Limb (tissue), 2 donors: ENCODE data around the gene PRH1.

Experiments used
- DNase-seq, 2 donors: peaks; one replicate each; pipeline ENCODE4 v3.0.0-alpha.2; 2016; ENCODE audit errors: extremely low spot score in 2 of 2

Gene PRH1

DNA sequence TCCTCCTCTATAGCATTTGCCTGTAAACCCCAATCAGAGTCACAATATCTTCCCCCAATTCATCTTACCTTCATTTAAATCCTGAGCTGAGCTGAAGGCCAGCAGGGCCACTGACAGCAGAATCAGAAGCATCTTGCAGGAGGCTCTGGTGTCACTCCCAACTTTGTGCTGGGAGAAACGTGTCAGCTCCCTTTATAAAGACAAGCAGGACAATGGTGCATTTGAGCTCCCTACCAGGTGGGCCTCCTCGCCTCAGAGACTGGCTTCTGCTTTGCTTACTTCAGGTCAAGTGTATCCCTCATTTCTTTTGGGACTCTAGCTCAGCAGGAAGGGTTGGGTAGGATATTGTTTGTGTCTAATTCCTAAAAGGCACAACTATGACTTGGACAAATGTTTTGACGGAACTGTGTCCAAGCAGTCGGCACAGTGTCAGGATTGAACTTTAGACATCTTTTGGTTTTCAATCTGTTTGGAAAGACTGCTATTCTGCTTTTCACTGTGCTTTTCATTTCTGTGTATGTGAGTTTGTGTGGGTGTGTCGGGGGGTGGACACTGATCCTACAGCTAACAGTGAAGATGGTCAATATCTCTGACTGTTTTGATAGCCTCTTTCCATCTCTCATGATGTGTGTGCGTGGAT is at the start of gene PRH1:
Gene PRH1, minus strand, starts transcription at position 170 of the 640 bp plus-strand sequence. Its CDS starts 38 bp downstream, at position 132.
- no peak for DNase-seq

DNA sequence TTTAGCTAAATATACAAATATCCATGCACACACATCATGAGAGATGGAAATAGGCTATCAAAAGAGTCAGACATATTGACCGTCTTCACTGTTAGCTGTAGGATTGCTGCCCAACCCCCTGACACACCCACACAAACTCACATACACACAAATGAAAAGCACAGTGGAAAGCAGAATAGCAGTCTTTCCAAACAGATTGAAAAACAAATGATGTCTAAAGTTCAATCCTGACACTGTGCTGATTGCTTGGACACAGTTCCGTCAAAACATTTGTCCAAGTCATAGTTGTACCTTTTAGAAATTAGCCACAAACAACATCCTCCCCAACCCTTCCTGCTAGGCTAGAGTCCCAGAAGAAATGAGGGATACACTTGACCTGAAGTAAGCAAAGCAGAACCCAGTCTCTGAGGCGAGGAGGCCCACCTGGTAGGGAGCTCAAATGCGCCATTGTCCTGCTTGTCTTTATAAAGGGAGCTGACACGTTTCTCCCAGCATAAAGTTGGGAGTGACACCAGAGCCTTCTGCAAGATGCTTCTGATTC is 44.8 kb upstream of the PRH1 start, which contains the start of gene PRH2:
Gene PRH2, plus strand, starts transcription at position 491 of the 541 bp plus-strand sequence. Its CDS starts 38 bp downstream, at position 529.
- no peak for DNase-seq

- DNase-seq: no peak
Observed at GRCh38 chr12:10926269-10926668, 42.2 kb upstream of the PRH1 start.

DNA sequence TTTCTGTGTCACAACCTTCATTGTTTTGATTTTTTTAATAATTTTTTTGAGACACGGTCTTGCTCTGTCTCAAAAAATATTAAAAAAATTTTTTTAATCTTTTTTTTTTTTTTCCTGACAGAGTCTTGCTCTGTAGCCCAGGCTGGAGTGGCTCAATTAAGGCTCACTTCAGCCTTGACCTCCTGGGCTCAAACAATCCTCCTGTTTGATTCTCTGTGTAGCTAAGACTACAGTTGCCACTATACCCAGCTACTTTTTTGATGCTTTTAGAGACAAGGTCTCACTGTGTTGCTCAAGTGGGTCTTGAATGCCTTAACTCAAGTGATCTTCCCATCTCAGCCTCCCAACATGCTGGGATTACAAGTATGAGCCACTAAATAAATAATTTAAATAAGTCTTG is 35.8 kb upstream of the PRH1 start:
- no peak for DNase-seq

- no peak for DNase-seq
Observed at GRCh38 chr12:10910380-10910779, 26.3 kb upstream of the PRH1 start.

DNA sequence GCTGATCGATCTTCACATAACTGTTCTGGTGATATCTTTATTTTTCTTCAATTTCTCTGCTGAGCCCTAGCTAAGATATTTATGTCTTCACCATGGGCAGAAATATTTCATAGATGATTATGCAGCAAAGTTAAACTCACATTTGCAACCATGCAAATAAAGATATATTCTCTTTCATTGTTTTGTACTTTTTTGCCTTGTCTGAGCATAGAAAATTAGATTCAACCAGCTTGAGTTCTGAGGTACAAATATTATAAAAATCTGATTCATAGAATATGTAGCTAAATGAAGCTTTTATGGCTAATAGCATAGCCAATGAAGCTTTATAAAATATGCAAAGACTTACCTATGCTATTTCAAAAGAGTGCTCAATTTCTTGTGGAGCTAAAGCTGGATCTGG is 25.4 kb upstream of the PRH1 start, which contains the start of gene TAS2R13:
Gene TAS2R13, minus strand, starts transcription at position 101 of the 400 bp plus-strand sequence. CDS start 264 bp downstream, outside the sequence.
- DNase-seq: no peak

GRCh38 chr12:10904686-10905085 is 20.6 kb upstream of the PRH1 start:
- DNase-seq: no peak

DNA sequence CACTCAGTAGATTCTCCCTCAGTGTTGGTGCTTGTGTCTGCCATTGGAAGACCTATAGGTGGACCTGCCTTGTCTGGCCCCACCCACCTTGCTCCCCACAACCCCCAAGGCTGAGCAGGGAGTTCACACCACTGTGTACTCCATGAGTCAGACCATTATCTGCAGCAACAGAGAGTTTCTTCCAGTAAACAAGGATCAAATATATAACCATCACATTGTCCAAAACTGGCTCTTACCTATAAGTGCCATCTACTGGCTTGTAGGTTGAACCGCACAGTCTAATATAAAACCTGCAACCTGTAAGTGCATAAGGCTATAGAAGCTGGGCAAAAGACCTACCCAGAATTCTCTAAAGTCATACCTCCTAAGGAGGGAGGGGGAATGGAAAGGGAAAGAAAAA is 17.4 kb upstream of the PRH1 start:
- DNase-seq: no peak

DNA sequence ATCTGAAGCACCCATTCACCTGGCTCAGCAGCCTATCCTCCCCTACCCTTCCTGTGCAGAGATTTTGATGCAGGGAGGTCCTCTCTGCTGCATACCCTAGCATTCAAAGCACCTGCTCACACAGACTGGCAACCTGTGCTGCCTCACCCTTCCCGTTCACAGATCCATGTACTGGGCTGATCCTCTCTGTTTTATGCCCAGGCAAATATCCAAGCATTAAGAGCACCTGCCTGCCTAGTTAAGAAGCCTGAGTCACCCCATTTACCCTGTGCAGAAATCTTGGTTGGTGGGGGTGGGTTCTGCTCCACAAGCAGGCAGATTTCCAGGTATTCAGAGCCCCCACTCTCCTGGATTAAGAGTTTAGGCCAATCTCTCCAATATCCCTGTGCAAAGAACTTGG is 16.9 kb upstream of the PRH1 start:
- no peak for DNase-seq

DNA sequence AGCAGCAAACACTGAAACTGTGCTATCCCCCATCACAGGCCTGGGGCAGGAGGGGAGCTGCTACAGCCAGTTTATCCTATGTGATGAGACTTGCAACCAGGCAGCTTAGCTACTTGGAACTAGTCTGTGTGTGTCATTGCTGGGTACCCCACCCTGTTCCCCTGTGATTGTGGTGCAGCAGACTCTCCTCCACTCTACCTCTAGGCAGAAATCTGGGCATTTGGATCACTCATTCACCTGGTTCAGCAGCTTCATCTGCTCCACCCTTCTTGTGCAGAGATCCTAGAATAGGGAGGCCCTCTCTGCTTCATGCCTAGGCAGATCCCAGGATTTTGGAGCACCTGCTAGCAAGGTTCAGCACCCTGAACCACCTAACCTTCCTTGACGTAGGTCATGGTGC is 16.5 kb upstream of the PRH1 start:
- DNase-seq: no peak

DNA sequence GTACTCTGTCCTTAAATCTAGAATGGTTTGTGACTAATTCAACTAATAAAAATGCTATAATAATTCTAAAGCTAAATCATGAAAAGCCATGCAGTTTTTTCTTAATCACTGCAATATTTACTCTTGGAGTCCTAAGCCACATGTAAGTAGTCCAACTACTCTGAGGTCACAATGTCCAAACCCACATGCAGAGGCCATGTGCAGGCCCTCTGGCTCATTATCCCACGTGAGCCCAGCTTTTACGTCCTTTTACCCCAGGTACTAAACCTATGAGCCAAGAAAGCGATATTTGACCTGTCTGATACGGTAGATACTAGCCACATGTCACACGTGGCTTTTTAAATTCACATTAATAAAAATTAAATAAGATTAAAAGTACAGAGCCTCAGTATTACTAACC is 12.8 kb upstream of the PRH1 start:
- DNase-seq: no peak

- DNase-seq: no peak
Observed at GRCh38 chr12:10891937-10892336, 7.9 kb upstream of the PRH1 start.

DNA sequence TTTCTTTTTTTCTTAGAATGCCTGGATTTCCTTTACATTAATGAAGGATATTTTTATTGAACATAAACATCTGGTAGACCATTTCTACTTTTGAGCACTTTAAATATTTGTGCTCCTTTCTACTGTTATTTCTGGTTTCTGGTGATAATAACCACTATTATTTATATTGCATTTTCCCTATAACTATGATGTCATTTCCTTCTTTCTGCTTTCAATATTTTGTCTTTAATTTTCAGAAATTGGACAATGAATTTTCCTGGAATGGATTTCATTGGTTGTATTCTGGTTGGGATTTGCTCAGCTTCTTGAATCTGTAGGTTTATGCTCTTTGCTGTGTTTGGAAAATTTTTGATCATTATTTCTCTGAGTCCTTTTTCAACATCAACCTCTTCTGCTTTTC is 5.2 kb upstream of the PRH1 start:
- DNase-seq: no peak

DNA sequence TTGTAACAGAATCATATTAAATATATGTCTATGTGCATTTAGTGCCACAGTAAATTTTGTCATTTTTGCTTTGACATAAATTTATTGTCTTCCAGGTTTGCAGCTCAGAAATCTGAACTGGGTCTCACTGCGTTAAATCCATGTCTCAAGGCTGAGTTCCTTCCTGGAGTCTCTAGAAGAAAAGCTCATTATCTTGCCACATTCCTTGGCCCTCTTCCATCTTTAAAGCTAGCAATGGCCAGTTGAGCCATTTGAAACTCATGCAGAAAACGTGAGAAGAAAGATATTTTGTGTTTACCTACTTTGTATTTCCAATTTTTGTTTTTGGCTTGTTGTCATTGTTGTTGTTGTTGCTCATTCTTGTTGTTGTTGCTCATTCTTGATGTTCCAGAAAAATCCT is 10.7 kb downstream of the PRH1 start:
- DNase-seq: no peak

- no peak for DNase-seq
Observed at GRCh38 chr12:10867381-10867780, 16.7 kb downstream of the PRH1 start.

- DNase-seq: no peak
Observed at GRCh38 chr12:10863512-10864218, 20.4 kb downstream of the PRH1 start.

DNA sequence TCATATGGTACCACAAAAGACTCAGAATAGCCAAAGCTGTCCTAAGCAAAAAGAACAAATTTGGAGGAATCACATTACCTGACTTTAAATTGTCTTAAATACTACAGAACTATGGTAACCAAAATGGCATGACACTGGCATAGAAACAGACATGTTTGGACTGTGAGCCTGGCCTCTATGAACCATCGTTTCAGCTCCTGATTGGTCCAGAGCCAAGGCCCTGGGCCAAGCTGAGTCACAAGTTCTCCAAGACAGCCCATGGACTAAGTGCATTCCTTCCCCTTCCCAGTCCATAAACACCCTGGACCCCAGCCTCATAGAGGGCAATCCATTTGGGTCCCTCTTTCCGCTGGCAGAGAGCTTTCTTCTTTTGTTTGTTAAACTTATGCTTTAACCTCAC is 22.7 kb downstream of the PRH1 start:
- no peak for DNase-seq

DNA sequence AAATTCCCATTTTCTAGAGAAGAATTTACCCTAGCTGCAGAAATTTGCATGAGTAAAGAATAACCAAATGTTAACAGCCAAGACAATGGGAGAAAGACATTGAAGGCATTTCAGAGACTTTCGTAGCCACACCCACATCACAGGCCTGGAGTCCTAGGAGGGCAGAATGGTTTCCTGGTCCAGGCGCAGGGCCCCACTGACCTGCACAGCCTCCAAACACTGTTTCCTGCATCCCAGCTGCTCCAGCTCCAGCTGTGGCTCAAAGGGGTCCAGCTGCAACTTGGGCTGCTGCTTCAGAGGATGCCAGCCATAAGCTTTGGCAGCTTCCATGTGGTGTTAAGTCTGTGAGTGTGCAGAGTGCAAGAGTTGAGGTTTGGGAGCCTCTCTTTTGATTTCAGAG is 28.2 kb downstream of the PRH1 start:
- no peak for DNase-seq

GRCh38 chr12:10853776-10854175 is 30.3 kb downstream of the PRH1 start:
- no peak for DNase-seq

DNA sequence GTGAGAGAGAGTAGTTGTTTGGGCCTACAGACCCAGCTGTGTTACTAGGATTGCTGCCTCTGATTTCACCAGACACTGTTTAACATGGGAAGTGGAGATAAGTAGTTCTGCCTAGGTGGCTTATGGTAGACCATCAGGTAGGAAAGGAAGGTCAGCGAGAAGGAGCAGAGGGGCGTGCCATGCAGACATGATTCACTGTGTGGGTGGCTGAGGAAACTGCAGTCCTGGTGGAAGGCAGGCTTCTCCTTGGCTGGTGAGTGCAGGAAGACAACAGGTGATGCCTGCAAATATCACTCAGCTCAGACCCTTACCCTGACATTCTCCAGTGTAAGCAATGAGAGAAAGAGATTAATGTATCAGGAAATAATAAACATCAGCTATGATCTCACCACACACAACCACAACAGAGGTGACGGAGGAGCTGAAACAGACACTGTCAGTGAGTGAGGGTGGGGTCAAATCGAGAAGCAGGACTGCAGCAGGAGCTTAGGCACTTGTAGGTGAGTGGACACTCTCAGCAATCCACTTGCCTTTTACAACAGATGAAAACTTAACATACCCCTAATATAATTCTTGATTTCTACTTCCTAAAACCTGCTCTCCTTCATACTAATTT is 32.7 kb downstream of the PRH1 start:
- DNase-seq: no peak

DNA sequence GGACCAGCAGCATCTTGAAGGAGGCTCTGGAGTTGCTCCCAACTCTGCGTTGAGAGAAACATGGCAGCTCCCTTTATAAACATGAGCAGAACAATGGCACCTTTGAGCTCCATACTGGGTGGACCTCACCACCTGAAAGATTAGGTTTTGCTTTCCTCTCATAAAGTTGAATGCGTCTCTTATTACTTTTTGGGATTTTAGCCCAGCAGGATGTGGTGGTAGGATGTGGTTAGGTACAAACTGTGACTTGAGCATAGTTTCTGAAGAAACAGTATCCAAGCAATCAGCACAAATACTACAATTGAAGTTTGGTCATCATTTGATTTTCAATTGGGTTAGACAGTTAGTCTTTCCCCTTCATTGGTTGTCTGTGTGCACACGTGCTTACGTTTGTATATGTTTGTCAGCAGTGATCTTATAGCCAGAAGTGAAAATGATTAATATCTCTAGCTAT is 34.6 kb downstream of the PRH1 start, which contains the start of gene PRR4:
Gene PRR4, minus strand, starts transcription at position 51 of the 454 bp plus-strand sequence. Its CDS starts 38 bp downstream, at position 13.
- DNase-seq: no peak

DNA sequence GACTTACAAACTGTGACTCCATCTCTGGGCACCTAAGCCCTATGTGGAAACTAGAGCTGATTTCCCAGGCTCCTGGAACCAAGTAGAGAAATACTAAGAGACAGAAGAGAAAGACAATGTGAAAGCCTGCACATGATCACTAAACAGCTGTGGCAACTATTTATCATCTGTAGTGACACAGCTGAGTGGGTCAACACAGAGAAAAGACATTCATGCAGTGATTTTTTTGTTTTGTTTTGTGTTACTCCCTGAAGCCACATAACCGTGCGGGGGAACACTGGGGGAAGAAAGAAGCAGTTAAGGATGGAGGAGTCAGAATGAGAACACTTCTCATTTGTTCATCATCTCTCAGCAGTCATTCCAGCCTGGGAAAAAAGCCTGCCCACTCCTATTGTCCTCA is 36.3 kb downstream of the PRH1 start:
- no peak for DNase-seq
